Esophagus squamous epithelium (tissue), 4 donors: ENCODE data around the gene CISH.

Experiments used
- CTCF ChIP-seq, 6 experiments: fragments of 450-650 bp in 4 of 6; fragments of 200-600 bp in 2 of 6; sonication (generic) in 2 of 6; IDR thresholded peaks; one replicate each; pipeline ENCODE4 v1.5.1; 2016 to 2019; ENCODE audit warnings: antibody characterized with exemption in 6 of 6, mild to moderate bottlenecking in 4 of 6, moderate library complexity in 4 of 6
- POLR2A ChIP-seq, 4 donors: fragments of 450-650 bp; IDR thresholded peaks; one replicate each; pipeline ENCODE4 v1.6.1; 2017; ENCODE audit warnings: antibody characterized with exemption in 4 of 4, mild to moderate bottlenecking in 4 of 4, moderate library complexity in 3 of 4

- no peak for TF ChIP-seq POLR2A (IDR thresholded peaks at IDR 0.05)
- TF ChIP-seq CTCF (IDR thresholded peaks at IDR 0.05): no peak
Observed at GRCh38 chr3:50649451-50649931, 37.9 kb upstream of the CISH start.
